HFFc6 (cell line): ENCODE data around the gene ARHGAP22. TPM values are rescaled to one million over a fixed set of nuclear protein-coding genes. Genes with fewer than 3 reads are reported as not detected.
"Not testable (repeated sequence)": the region's sequence is repeated elsewhere in the genome, so short reads cannot be mapped to it uniquely, and the experiment has no call there.

ENCODE experiments used
- DNase-seq: peaks from one replicate; pipeline ENCODE4 v3.0.0-alpha.2; 2018
- H3K27ac Mint-ChIP-seq: 2 replicates; pipeline ENCODE4 v1.8.0; 2020; ENCODE audit warnings: mild to moderate bottlenecking, mixed read lengths
- H3K27me3 Mint-ChIP-seq: 2 replicates; pipeline ENCODE4 v1.8.0; 2021; ENCODE audit warnings: mild to moderate bottlenecking, moderate library complexity, mixed read lengths; ENCODE audit not compliant: insufficient read depth
- H3K36me3 Mint-ChIP-seq: 2 replicates; pipeline ENCODE4 v1.8.0; 2021; ENCODE audit warnings: low read depth, mixed read lengths
- H3K4me1 Mint-ChIP-seq: 2 replicates; pipeline ENCODE4 v1.8.0; 2020; ENCODE audit warnings: low read depth, mixed read lengths
- H3K4me3 Mint-ChIP-seq: 2 replicates; pipeline ENCODE4 v1.8.0; 2020; ENCODE audit warnings: mild to moderate bottlenecking, moderate library complexity, mixed read lengths
- H3K9me3 Mint-ChIP-seq: 2 replicates; pipeline ENCODE4 v1.8.0; 2020; ENCODE audit warnings: mild to moderate bottlenecking, mixed read lengths
- CTCF ChIP-seq: fragments of 200-600 bp; sonication (generic); IDR thresholded peaks from 2 replicates; pipeline ENCODE4 v1.5.0; 2021; ENCODE audit warnings: antibody characterized with exemption, mild to moderate bottlenecking
- total RNA-seq, 6 experiments: library from RNA; stranded (reverse); fragmentation: NEBNext Ultra II Directional; extraction: Animal tissue kit (Norgen Biotek cat#: 25700); gene quantifications; 2 replicates in 1 of 6; 3 replicates in 5 of 6; pipeline ENCODE4 v1.2.3, GENCODE V29; 2021

The ARHGAP22 gene
- total RNA-seq, 6 experiments from 2014 or later = 74.3 to 117 (median 95.7) TPM

- no peak for DNase-seq
- H3K27me3 Mint-ChIP-seq = no peaks in the 10 kb centered on the region; the same call in 1 of the 2 replicates
- no peaks in the 10 kb centered on the region for H3K9me3 Mint-ChIP-seq
- H3K4me1 Mint-ChIP-seq = peaks cover 12% of the 10 kb centered on the region
- no peak for TF ChIP-seq CTCF
- no peak overlapping the region for H3K27ac Mint-ChIP-seq
- H3K36me3 Mint-ChIP-seq = peaks cover 26% of the 10 kb centered on the region; the same call in 1 of the 2 replicates
- H3K4me3 Mint-ChIP-seq = no peak overlapping the region
Observed at GRCh38 chr10:48428896-48429295, 176.0 kb downstream of the ARHGAP22 start.

GRCh38 chr10:48423884-48424283 is 181.0 kb downstream of the ARHGAP22 start:
- Mint-ChIP-seq H3K36me3 (peaks cover 21% of the 10 kb centered on the region), H3K4me1 (peaks cover 31% of the 10 kb centered on the region), H3K27me3 (no peaks in the 10 kb centered on the region), H3K4me3 (no peak overlapping the region), H3K27ac (no peak overlapping the region), H3K9me3 (no peaks in the 10 kb centered on the region)
- DNase-seq = no peak
- TF ChIP-seq CTCF = no peak

- not testable (repeated sequence) for H3K4me3 Mint-ChIP-seq, DNase-seq, H3K9me3 Mint-ChIP-seq, H3K27ac Mint-ChIP-seq, H3K27me3 Mint-ChIP-seq
- Mint-ChIP-seq H3K36me3 (peaks cover 19% of the 10 kb centered on the region), H3K4me1 (peaks cover 49% of the 10 kb centered on the region)
Observed at GRCh38 chr10:48421862-48422261, 183.0 kb downstream of the ARHGAP22 start.

GRCh38 chr10:48419714-48420113 is 185.2 kb downstream of the ARHGAP22 start:
- H3K27me3 Mint-ChIP-seq = no peaks in the 10 kb centered on the region
- TF ChIP-seq CTCF = no peak
- H3K4me1 Mint-ChIP-seq = peaks cover 67% of the 10 kb centered on the region
- H3K36me3 Mint-ChIP-seq = peaks cover 25% of the 10 kb centered on the region
- no peaks in the 10 kb centered on the region for H3K9me3 Mint-ChIP-seq
- H3K27ac Mint-ChIP-seq = no peak overlapping the region
- H3K4me3 Mint-ChIP-seq = no peak overlapping the region
- DNase-seq = no peak

GRCh38 chr10:48418189-48418788 is 186.6 kb downstream of the ARHGAP22 start:
- Mint-ChIP-seq H3K4me3 (no peak overlapping the region), H3K27ac (peak overlapping the region; percentile 45; the same call in 1 of the 2 replicates), H3K36me3 (peaks cover 32% of the 10 kb centered on the region), H3K4me1 (peaks cover 78% of the 10 kb centered on the region), H3K27me3 (no peaks in the 10 kb centered on the region), H3K9me3 (peaks cover 1% of the 10 kb centered on the region; the same call in 1 of the 2 replicates)
- DNase-seq = no peak
- TF ChIP-seq CTCF = no peak

- TF ChIP-seq CTCF = no peak
- H3K9me3 Mint-ChIP-seq = peaks cover 10% of the 10 kb centered on the region
- no peak for DNase-seq
- peaks cover 36% of the 10 kb centered on the region for H3K36me3 Mint-ChIP-seq
- H3K27me3 Mint-ChIP-seq = no peaks in the 10 kb centered on the region
- peaks cover 75% of the 10 kb centered on the region for H3K4me1 Mint-ChIP-seq
- H3K4me3 Mint-ChIP-seq = no peak overlapping the region
- H3K27ac Mint-ChIP-seq = peak overlapping the region; percentile 18; the same call in 1 of the 2 replicates
Observed at GRCh38 chr10:48417374-48417773, 187.5 kb downstream of the ARHGAP22 start.
